Right lobe of liver (tissue), 4 donors: ENCODE data around the gene CGB1.

Experiments
- POLR2A ChIP-seq: fragments of 450-650 bp; IDR thresholded peaks from one replicate; pipeline ENCODE4 v1.6.1; 2017; ENCODE audit warnings: antibody characterized with exemption, mild to moderate bottlenecking
- TF ChIP-seq, protein P1 (sequence below), 4 donors: fragments of 200-600 bp in 3 of 4; fragments of 450-650 bp in 1 of 4; IDR thresholded peaks; one replicate each; pipeline versions ENCODE4 v1.5.1 to v1.8.0; 2016 to 2022; ENCODE audit warnings: antibody characterized with exemption in 4 of 4, mild to moderate bottlenecking in 2 of 4
- donor health status: DM: no; HTN: no; CAD: no.
- donor health status: DM: no; HTN: no; CAD: no.
- donor health status: DM: no; HTN: yes; CAD: no.

DNA sequence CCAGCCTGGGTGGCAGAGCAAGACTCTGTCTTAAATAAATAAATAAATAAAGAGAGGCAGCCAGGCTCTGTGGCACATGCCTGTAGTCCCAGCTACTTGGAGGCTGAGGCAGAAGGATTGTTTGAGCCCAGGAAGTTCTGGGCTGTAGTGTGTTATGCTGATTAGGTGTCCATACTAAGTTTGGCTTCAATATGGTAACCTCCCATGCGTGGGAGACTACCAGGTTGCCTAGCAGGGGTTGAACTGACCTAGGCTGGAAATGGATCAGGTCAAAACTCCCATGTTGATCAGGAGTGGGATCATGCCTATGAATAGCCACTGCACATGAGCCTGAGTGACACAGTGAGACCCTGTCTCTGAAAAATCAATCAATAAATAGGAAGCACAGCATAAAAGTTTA lies 44.6 kb upstream of the CGB1 start:
- TF ChIP-seq POLR2A: no peak
- TF ChIP-seq, protein P1, sequence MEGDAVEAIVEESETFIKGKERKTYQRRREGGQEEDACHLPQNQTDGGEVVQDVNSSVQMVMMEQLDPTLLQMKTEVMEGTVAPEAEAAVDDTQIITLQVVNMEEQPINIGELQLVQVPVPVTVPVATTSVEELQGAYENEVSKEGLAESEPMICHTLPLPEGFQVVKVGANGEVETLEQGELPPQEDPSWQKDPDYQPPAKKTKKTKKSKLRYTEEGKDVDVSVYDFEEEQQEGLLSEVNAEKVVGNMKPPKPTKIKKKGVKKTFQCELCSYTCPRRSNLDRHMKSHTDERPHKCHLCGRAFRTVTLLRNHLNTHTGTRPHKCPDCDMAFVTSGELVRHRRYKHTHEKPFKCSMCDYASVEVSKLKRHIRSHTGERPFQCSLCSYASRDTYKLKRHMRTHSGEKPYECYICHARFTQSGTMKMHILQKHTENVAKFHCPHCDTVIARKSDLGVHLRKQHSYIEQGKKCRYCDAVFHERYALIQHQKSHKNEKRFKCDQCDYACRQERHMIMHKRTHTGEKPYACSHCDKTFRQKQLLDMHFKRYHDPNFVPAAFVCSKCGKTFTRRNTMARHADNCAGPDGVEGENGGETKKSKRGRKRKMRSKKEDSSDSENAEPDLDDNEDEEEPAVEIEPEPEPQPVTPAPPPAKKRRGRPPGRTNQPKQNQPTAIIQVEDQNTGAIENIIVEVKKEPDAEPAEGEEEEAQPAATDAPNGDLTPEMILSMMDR (IDR thresholded peaks at IDR 0.05): no peak
